HCEC 1CT (cell line): ENCODE measurements around the gene ICA1.
"Not testable (repeated sequence)": the region's sequence is repeated elsewhere in the genome, so short reads cannot be mapped to it uniquely, and the experiment has no call there.

Experiments used
- DNase-seq: peaks from one replicate; pipeline ENCODE4 v3.0.0-alpha.2; 2017

ICA1 gene

DNA sequence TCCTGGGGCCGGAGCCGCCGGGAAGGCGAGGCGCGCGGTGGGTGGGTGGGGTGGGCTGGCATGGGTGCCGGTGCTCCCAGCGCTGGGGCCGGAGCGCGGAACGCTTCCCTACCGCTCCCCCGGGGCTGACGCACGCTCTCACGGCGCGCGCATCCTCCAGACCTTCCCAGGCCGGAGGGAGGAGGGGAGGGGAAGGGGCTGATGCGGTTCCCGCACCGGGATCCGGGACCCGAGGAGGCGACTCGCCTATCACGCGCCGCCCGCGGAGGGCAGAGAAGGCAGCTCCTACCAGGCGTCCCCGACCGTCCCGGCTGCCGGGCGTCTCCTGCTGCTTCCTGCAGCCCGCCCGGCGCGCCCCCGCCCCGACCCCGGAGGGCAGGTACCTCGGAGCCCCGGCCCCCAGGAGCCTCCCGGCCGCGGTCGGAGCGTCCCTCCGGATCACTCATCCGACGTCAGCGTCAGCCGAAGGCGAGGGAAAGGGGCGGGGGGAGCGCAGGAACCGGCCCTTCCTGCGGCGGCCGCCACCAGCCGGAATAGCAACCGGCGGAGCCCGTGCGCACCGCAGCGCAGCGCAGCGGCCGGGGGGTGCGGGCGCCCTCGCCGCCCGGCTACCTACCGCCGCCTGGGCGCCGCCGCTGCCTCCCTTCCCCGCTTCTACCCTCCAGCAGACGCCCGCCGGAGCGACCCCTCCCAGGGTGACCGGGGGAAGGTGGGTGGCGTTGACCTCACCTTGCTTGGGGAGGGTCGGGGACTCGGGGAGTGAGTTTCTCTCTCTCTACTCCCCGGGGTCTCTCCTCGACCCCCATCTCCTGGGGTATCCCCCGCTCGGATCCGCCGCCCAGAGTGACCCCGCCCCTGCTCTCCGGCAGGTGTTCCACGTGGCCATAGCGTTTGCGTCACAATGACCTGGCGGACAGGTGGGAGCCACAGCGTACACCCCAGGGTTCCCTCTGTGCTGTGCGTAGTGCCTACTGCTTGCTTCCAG is at the start of gene ICA1:
TSS of gene ICA1 (minus strand) at position 457 of the 985 bp plus-strand sequence. CDS start 26,241 bp downstream, outside the sequence.
- no peak for DNase-seq

DNA sequence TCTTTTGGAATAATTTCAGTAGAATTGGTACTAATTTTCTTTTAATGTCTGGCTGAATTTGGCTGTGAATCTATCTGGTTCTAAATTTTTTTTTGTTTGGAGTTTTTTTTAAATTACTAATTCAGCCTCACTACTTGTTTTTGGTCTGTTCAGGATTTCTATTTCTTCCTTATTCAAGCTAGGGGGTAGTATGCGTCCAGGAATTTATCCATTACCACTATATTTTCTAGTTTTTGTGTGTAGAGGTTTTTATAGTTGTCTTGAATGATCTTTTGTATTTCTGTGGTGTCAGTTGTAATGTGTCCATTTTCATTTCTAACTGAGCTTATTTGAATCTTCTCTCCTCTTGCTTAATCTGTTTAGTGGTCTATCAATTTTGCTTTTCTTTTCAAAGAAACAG is 48.9 kb upstream of the ICA1 start:
- DNase-seq: no peak

DNA sequence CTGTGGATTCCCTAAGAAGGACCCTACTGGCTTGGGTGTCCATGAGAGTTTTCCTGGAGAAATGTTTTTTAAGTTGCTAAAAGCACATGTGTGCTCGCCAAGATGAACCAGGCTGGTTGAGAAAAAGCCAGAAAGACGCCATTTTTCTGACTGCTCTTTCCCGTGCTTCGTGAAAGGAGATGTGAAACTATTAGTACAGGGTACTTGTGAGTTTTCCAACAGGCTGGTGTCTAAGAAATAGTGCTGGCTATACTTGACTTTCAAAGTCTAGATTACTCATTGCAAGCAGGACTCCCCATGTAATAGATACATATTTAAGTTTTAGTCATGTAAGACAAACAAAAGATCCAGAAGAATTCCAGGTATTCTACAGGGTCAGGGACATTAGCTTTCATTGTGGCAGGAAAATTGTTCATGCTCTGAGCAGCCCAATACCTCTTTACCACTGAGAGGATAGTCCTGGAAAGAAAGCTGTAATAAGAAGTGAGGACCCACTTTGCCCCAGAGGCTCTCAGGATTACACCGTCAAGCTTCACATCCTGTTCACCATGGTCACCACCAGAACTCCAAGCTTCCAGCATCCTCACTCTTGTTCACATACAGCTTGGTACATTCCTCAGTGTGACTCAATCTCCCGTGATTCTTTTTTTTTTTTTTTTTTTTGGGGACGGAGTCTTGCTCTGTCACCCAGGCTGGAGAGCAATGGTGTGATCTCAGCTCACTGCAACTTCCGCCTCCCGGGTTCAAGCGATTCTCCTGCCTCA is 43.8 kb upstream of the ICA1 start:
- no peak for DNase-seq

DNA sequence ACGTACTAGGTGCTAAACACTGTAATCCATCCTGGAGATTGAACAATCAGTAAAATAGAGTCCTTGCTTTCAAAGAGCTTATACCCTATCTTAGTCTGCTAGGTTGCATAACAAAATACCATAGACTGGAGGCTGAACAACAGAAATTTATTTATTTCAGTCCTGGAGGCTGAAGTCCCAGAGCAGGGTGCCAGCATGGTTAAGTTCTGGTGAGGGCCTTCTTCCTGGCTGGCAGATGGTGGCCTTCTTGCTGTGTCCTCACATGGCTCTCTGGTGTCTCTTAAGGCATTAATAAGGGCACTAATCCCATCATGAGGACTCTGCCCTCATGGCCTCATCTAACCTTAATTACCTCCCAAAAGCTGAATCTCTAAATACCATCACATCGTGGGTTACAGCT is 43.1 kb upstream of the ICA1 start:
- no peak for DNase-seq

DNA sequence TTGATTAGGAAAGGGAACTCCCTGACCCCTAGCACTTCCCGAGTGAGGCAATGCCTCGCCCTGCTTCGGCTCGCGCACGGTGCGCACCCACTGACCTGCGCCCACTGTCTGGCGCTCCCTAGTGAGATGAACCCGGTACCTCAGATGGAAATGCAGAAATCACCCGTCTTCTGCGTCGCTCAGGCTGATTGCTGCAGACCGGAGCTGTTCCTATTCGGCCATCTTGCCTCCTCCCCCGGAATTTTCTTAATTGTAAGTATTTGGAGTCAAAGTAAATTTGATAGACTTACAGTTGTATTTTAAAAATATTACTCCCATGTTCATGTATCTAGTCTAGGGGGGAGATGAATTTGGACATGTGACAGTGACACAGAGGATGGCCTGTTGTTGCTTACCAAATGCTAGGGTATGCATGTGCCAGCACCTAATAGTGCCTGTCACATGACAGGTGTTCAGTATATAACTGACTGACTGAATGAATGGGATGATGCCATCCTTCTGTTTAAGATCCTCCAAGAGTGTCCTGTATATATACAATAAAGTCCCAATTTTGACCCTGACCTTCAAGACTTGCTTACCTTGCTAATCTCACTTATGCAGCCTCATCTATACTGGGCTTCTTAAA is 42.0 kb upstream of the ICA1 start:
- DNase-seq: no peak

DNA sequence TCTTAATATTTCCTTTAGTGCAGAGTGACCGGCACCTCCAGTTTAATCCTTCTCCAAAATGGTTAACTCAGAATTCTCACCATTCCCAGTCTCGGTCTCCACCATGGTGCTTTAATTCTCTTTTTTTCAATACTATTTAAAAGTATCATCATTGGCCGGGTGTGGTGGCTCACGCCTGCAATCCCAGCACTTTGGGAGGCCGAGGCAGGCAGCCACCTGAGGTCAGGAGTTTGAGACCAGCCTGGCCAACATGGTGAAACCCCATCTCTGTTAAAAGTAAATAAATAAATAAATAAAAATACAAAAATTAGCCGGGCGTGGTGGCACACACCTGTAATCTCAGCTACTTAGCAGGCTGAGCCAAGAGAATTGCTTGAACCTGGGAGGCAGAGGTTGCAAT is 35.1 kb upstream of the ICA1 start:
- DNase-seq: not testable (repeated sequence)

DNA sequence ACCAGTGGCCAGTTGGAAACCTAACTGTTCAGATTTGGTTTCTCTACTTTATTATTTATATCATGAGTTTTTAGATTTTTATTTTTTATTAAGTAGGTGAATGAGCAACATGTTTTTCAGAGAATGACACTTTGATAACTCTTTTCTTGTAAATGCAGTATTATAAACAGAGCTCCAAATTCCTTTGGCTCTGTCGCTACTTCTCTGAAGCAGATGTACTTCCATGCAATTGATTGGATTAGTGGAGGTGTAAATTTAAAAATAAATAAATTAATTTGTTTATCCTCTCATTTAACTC is 34.3 kb upstream of the ICA1 start:
- no peak for DNase-seq

DNA sequence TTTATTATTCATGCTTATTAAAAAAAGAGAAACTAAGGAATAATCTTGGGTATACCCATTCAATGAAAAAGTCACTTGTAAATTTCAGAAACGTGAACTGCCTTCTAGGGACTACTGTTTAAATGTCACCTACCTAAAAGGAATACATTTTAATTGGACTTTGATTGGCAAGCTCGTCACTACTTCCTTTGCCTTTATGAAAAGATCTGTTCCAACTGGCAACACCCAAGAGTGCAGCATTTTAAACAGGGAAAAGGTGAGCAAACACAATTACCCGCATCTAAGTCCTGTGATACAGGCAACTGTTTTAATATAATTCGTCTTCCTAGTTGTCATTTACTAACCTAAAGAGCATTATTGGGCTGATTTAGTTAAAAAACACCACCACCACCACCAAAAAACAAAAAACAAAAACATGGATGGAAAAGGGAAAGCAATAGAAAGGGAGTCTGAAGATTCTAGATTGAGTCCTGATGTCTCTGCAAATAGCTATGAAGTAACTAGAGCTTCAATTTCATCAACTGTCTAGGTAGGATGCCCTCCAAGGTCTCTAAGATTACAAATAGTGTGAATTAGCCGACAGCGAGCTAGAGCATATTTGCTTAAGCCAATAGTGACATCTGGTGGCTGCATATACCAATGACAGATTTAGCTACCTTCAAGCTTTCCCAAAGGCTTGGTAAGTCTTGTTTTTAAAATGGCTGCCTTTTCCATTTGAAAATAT is 33.8 kb upstream of the ICA1 start:
- peak; percentile 79 for DNase-seq

DNA sequence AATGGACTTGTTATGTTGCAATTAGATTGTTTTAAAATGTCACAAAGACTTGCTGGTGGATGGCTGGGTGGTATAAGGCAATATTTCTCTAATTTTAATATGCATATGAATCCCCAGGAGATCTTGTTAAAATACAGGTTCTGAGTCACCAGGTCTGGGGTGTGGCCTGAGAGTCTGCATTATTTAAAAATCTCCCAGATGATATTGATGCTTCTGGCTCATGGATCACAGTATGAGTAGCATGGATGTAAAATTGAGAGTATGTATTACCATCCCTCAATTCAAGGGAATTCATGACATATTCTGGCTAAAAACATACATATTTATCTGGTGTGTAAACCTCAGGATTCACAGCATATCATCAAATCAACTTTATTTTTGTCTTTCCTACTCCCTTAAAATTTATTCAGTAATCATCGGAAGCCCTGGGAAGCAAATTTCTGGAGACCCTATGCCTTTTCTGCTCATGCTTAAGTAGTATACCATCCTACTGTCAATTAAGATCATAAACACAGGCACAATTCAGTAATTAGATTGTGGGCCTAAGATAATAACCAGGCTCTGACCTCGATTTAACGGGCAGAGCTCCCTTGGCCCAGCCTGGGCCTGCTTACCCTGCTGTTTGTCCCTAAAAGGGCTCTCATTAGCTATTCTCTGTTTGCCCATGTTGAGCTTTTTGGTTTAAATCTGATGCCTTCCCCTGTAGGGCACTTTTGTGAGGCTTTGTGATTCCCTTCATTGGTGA is 29.6 kb upstream of the ICA1 start:
- no peak for DNase-seq

DNA sequence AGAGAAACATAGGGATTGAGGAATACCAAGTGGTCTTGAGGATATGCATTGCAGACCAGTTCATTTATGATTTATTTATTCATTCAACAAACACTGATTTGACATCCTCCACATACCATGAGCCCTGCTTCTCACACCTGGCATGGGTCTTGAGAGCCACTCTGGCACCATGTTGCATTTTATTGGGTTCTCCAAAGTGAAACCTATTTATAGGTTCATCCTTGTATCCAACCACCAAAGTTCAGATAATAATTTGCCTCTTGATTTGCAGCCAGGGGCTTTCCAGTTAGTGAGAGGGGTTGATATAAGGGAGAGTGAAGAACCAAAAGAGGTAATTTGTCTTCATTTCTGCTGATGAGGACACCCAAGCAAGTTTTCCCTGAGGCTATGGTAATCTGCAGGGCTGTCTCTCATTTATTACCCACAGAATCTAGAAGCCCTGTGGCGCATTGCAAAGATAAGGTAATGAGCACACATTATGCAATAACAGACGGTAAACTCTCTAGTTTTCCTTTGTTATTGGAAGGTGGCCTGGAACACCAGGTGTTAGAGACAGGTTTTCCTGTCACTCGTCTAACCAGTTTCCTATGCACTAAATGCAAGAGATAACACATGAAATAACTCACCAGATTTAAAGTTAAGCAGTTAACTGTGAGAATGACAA is 28.8 kb upstream of the ICA1 start:
- no peak for DNase-seq

DNA sequence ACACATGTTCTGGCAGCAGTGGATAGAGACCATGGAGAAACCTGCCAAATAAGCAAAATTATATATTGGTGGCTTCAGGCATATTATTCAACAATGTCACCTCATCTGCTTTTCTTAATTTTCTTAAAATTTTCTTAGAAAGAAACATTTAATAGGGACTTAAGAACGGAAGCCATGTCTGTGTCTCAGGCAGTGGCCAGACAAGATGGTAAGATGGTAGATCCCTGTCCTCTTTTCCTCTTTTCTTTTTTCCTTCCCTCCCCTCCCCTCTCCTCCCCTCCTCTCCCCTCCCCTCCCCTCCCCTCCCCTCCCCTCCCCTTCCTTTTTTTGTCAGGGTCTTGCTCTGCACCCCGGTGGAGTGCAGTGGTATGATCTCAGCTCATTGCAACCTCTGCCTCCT is 24.2 kb upstream of the ICA1 start:
- no peak for DNase-seq

DNA sequence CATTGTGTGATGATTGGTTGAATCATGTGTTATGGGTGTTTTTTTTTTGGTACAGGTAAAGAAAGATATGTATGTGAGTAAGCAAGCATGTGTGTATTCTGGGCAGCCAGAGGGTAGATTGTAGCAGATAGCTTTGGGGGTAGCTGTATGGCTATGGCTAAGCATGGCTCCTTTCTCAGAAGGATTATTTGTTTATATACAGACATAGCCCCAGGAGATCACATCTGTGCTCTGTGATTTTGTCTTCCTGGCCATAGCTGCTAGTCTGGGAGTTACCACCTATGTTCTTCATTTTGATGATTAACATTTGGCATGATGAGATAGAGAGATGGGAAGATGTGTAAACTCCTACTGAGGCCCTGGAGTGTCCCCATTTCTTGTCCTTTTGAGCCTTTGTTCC is 23.2 kb upstream of the ICA1 start:
- DNase-seq: no peak

DNA sequence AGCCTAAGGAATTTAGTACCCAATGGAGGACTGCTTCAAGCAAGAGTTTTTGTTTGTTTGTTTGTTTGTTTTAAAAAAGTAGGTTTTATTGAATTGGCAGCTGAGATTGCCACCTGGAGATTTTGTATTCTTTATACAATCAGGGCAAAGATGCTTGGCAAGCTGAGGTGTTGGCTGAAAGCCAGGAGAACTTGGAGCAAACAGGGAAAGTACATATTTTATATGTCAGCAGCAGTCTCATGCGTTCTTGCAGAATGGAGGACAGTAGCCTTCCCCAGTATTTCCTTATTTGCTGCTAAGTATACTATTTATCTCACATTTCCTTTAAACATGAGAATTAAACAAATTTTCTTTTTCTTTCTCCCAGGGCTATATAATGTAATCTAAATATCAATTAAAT is 22.6 kb upstream of the ICA1 start:
- DNase-seq: no peak

DNA sequence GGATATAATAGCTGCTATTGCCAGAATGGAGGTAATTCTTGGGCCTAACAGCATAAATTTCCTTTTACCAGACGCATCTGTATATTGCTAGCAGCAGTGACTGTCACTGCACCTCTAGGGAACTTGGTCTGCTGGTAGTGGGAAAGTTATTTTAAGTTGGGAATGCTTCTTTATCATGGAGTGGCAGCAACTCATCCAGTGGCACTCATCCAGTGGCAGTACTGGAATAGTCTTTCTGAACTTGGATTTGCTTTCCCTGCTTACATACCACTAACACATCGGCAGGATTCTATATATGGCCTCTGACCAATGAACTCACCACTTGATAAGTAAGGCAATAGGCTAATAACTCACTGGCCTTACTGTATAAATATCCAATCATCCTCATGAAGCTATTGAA is 22.0 kb upstream of the ICA1 start:
- DNase-seq: no peak

DNA sequence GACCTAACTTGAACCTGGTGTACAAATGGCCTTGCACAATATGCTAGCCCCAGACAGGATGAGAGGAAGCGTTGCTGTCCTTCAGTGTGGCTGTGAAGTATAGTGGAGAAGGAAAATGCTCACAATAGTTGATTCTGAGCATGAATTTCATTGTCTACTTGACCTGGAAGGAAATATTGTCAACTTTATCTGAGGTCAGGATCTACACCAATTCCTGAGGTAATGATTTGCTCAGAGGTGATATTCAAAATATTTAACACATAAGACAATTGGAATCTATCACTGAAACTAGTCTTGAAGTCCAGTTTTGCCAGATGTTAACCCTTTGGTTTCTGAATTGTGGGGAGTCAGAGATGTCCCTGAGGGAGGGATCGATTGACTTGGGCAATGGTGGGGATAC is 20.9 kb upstream of the ICA1 start:
- no peak for DNase-seq

DNA sequence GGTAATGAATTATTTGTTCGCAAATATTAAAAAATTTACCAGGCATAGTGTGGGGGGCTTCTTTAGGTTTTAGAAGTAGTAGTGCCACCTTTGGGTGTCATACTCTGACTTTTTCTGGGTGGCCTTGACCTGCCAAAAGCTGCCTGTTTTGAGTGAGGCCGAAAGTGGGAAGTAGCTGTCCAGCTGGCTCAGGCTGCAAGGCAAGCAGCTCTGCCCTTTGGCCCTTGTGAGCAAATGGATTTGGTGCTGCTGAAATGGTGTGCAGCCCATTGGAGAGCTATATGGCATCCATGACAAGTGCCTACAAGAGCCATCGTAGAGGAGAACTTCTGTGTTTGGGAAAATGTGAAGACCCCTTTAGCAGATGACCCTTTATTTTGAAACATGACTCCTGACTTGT is 20.2 kb upstream of the ICA1 start:
- DNase-seq: no peak

DNA sequence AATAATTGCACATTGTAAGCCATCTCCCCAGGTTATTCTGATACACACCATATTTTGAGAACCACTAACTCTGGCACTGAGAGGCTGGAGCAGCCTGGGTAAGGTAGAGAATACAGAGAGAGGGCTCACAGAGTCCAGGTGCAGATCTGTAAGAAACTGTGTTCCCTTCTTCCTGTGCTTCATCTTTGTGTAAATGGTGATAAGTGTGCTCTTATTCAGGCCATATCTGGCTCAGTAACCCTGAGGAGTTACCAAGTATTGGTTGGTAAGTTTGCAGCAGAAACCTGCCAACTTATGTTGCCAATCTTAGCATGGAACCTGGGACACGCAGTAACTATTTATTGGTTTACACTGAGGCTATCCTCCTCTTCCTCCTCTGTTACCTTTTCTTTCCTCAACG is 16.2 kb upstream of the ICA1 start:
- no peak for DNase-seq

DNA sequence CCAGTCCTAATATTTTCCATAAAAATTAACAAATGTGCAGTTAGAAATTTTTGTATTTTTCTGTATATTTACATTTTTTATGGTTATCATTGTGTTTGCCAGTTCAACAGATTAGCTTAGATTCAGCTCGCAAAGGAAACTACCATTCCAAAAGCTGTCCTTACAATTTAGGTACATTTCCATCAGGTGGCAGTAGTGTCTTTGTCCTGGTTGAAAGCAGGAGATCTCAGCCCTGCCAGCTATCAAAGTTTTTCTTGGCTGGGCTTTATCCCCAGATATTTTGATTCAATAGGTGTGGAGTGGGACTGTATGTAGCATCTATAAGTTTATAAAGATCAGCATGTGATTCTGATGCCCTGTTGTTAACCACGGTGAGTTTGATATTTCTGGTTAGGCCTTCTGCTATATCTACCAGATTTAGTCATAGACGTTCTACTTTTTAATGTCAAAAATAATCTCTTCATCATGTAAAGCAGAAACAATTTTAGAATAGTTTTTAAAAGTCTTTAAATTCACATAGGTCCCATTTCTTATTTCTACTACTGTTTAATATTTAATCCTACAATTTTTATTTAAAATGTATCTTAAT is 15.5 kb upstream of the ICA1 start:
- no peak for DNase-seq

DNA sequence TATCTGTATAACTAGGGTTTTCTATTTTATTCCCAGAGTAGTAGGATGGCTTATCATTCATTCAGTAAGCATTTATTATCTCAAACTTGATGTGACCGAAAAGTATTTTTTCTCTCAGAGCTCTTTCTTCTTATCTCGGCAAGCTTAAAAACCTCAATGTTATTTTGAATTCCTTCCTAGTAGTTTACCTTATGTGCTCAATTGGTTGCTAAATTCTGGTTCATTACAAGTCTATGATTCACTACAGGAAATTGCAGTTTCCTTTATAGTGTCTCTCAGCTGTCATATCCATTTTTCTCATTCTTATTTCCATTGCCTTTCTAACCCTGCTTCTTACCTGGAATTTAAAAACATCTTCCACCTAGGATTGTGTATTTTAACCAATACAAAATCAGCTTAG is 12.6 kb upstream of the ICA1 start:
- DNase-seq: peak; percentile 4

DNA sequence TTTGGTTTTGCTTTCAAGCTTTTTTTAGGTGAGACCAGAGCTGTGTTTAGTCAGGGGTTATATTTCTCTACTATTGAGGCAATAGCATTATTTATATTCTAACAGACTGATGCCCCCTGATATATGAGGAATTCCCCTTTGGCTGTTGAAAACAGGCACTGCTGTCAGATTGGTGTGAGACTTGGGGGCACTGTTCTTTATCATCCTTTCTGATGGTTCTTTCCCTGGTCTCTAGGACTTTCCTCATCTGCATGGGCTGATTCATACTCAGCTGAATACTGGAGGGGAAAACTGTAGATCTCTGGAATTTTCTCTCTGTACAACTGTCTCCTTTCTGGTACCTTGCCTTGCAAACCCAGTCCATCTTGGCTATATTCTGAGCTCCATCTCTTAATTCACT is 10.0 kb upstream of the ICA1 start:
- no peak for DNase-seq

DNA sequence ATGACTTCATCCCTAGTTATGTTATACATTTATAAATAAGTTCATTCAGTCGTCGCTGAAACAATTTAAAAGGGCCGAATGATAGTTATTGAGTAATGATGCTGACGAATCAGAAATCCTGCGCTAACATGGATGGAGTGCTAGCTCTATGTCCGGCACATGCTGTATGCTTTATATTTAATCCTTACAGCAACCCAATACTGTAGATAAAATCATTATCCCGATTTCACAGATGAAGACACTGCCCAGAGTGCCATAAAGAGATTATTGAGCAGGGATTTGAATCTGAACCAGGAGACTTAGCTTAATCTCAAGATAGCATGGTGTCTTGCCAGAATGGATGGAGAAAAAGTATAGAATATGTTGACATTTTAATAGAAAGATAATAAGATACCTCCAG is 1.1 kb upstream of the ICA1 start:
- DNase-seq: no peak
